ENCODE measurements around the gene PHLDA2. TPM values are rescaled to one million over a fixed set of nuclear protein-coding genes. Genes with fewer than 3 reads are reported as not detected.
A peak's percentile ranks its signal among the peaks of the same experiment; 100 is the strongest.
"Not testable (repeated sequence)": the region's sequence is repeated elsewhere in the genome, so short reads cannot be mapped to it uniquely, and the experiment has no call there.

The PHLDA2 gene
- total and polyA plus RNA-seq, 5 experiments from 2014 or later = 0.69 to 0.83 TPM; not detected in 3

- POLR2A ChIA-PET = no interaction called here
- no peak for ATAC-seq
- H3K36me3 Mint-ChIP-seq = peaks cover 4 to 12% (median 6%) of the 10 kb centered on the region in 3 donors
- H3K27ac Mint-ChIP-seq = peak overlapping the region in 1 of 10 donors; percentile 25
- peaks cover 17 to 26% (median 20%) of the 10 kb centered on the region in 4 donors for H3K4me1 Mint-ChIP-seq
- no peak for DNase-seq
- H3K4me3 Mint-ChIP-seq = no peak overlapping the region
- no peaks in the 10 kb centered on the region for H3K9me3 Mint-ChIP-seq
- peaks cover 0 to 3% (median 0%) of the 10 kb centered on the region in 5 donors for H3K27me3 Mint-ChIP-seq
Measured at GRCh38 chr11:2910401-2910955, 18.7 kb downstream of the PHLDA2 start.

- Mint-ChIP-seq H3K4me1 (peaks cover 14 to 30% (median 21%) of the 10 kb centered on the region in 4 donors), H3K9me3 (no peaks in the 10 kb centered on the region), H3K27ac (no peak overlapping the region), H3K4me3 (no peak overlapping the region), H3K27me3 (peaks cover 0 to 3% (median 0%) of the 10 kb centered on the region in 5 donors), H3K36me3 (peaks cover 5 to 20% (median 11%) of the 10 kb centered on the region in 3 donors)
- no peak for DNase-seq
- ATAC-seq = no peak
- POLR2A ChIA-PET = interaction anchor here (1.0 kb wide), 1 partner anchor 20 kb away, joined by 4 read pairs; the partner anchor contains the start of gene PHLDA2
Measured at GRCh38 chr11:2909133-2909902, 19.9 kb downstream of the PHLDA2 start.

DNA sequence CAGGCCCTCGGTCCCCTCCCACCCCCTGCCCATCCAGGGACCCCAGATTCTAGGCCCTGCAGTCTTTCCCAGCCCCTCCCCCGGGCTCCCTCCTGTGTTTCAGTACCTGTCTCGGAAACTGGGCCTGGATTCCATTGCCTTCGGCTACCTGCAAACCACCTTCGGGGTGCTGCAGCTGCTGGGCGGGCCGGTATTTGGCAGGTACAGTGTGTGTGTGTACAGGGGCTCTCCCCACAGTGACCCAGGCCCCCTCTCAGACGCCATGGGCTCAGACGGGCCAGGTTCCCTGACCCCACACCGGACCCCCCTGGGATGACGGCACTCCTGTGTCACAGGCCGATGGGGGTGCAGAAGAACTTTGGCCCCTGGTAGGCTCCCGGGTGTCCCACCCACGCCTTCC is 21.1 kb downstream of the PHLDA2 start:
- peaks cover 5 to 20% (median 11%) of the 10 kb centered on the region in 3 donors for H3K36me3 Mint-ChIP-seq
- no peak for DNase-seq
- no peak overlapping the region for H3K27ac Mint-ChIP-seq
- POLR2A ChIA-PET = no interaction called here
- H3K9me3 Mint-ChIP-seq = no peaks in the 10 kb centered on the region
- peaks cover 0 to 3% (median 0%) of the 10 kb centered on the region in 5 donors for H3K27me3 Mint-ChIP-seq
- no peak overlapping the region for H3K4me3 Mint-ChIP-seq
- H3K4me1 Mint-ChIP-seq = peaks cover 8 to 28% (median 17%) of the 10 kb centered on the region in 4 donors
- ATAC-seq = no peak

DNA sequence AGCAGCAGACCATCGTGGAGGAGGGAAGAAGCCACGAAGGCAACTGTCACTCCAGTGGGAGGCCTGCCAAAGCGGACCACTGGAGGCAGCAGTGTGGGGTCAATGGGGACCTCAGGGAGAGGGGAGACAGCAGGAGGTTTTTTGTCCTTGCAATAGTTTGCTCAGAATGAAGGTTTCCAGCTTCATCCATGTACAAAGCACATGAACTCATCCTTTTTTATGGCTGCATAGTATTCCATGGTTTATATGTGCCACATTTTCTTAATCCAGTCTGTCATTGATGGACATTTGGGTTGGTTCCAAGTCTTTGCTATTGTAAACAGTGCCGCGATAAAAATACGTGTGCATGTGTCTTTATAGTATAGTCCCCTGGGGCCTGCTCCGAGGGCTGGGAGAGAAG is 23.9 kb downstream of the PHLDA2 start:
- peaks cover 16 to 35% (median 23%) of the 10 kb centered on the region in 4 donors for H3K4me1 Mint-ChIP-seq
- H3K9me3 Mint-ChIP-seq, H3K27ac Mint-ChIP-seq, H3K27me3 Mint-ChIP-seq, DNase-seq, POLR2A ChIA-PET, ATAC-seq, H3K4me3 Mint-ChIP-seq: not testable (repeated sequence)
- peaks cover 5 to 20% (median 11%) of the 10 kb centered on the region in 3 donors for H3K36me3 Mint-ChIP-seq

- no peak for DNase-seq
- H3K27ac Mint-ChIP-seq = peak overlapping the region in 4 of 10 donors; percentile 15 to 59 (median 33)
- peaks cover 5 to 20% (median 11%) of the 10 kb centered on the region in 3 donors for H3K36me3 Mint-ChIP-seq
- POLR2A ChIA-PET = interaction anchor here (0.5 kb wide), 1 partner anchor 22 kb away, joined by 3 read pairs; no protein-coding TSS in a partner anchor
- peak overlapping the region in 4 of 10 donors; percentile 2 to 72 (median 40) for H3K4me3 Mint-ChIP-seq
- no peaks in the 10 kb centered on the region for H3K9me3 Mint-ChIP-seq
- H3K27me3 Mint-ChIP-seq = peaks cover 0 to 3% (median 0%) of the 10 kb centered on the region in 5 donors
- no peak for ATAC-seq
- H3K4me1 Mint-ChIP-seq = peaks cover 20 to 42% (median 31%) of the 10 kb centered on the region in 4 donors
Measured at GRCh38 chr11:2904153-2905052, 24.8 kb downstream of the PHLDA2 start.

DNA sequence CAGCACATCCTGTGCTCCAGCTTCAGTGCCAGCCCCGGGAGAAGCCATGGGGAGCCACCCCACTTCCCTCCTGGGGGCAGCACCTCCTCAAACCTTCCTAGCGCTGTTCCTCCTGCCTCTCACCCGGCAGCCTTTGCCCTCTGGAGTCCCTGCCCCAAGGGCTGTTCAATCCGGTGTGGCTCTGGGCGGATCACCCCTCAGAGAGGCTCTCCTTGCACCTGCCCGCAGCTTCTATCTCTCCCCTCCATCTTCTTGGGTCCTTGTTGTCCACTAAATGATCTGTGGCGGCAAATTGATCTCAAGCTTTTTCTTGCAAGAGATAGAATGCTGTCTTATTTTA is 25.6 kb downstream of the PHLDA2 start:
- peaks cover 26 to 49% (median 38%) of the 10 kb centered on the region in 4 donors for H3K4me1 Mint-ChIP-seq
- H3K27me3 Mint-ChIP-seq = peaks cover 0 to 3% (median 0%) of the 10 kb centered on the region in 5 donors
- H3K36me3 Mint-ChIP-seq = peaks cover 5 to 20% (median 11%) of the 10 kb centered on the region in 3 donors
- H3K9me3 Mint-ChIP-seq = no peaks in the 10 kb centered on the region
- DNase-seq = no peak
- peak overlapping the region in 7 of 10 donors; percentile 15 to 84 (median 59) for H3K27ac Mint-ChIP-seq
- POLR2A ChIA-PET = interaction anchor here (1.1 to 3.3 kb wide), 2 partner anchors 12 to 13 kb away, joined by 3 to 27 read pairs; no protein-coding TSS in a partner anchor
- no peak for ATAC-seq
- H3K4me3 Mint-ChIP-seq = peak overlapping the region; percentile 22 to 81 (median 70)

DNA sequence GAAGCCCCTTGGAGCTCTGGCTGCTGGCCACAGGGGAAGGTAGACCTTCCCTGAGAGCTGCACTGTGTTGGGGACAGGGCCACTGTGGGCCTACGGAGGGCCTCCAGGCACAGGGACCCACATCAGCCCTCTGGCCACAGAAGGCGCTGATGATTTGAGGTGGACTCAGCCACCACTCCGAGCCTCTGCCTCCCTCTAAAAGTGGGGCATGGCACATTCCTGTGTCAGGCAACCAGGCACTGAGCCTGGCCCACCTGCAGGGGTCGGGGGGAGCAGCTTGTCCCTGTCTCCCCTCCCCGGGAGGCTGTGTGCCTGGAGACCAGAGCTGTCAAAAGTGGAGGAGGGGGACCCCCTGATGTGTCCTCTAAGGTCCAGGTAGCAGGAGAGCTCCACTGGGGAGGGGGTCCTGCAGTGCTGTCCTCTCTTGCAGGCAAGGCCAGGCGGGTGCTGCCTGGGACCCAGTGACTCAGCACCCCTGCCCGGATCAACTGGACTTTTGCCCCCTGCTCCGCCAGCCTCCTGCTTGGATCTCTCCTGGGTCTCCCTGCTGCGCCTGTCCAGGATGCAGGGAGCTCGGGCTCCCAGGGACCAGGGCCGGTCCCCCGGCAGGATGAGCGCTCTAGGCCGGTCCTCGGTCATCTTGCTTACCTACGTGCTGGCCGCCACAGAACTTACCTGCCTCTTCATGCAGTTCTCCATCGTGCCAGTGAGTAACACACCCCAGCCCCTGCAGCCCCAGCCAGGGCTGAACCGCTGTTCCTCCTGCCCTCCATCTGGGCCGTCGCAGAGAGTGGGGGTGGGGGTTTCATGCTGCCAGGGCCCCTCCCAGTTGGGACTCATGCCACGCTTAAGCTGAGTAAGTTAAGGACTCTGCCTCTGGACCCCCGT is 26.2 kb downstream of the PHLDA2 start:
- H3K4me1 Mint-ChIP-seq = peaks cover 32 to 56% (median 45%) of the 10 kb centered on the region in 4 donors
- POLR2A ChIA-PET = interaction anchor here (0.7 to 3.3 kb wide), 7 partner anchors 10 to 65 kb away, joined by 3 to 27 read pairs (median 5); partner anchors contain the start of genes CDKN1C and PHLDA2
- peaks cover 0 to 3% (median 0%) of the 10 kb centered on the region in 5 donors for H3K27me3 Mint-ChIP-seq
- H3K36me3 Mint-ChIP-seq = peaks cover 5 to 20% (median 11%) of the 10 kb centered on the region in 3 donors
- ATAC-seq = no peak
- H3K9me3 Mint-ChIP-seq = no peaks in the 10 kb centered on the region
- H3K27ac Mint-ChIP-seq = peak overlapping the region in 8 of 10 donors; percentile 9 to 74 (median 44)
- DNase-seq = no peak
- peak overlapping the region; percentile 61 to 87 (median 72) for H3K4me3 Mint-ChIP-seq

- DNase-seq = peak; percentile 72 to 92 (median 78)
- peak; percentile 80 to 90 for ATAC-seq
- Mint-ChIP-seq H3K27ac (peak overlapping the region; percentile 13 to 91 (median 70)), H3K9me3 (no peaks in the 10 kb centered on the region), H3K4me3 (peak overlapping the region; percentile 44 to 87 (median 73)), H3K27me3 (no peaks in the 10 kb centered on the region), H3K36me3 (peaks cover 5 to 18% (median 11%) of the 10 kb centered on the region in 3 donors), H3K4me1 (peaks cover 35 to 61% (median 49%) of the 10 kb centered on the region in 4 donors)
- POLR2A ChIA-PET = interaction anchor here (0.7 to 3.3 kb wide), 9 partner anchors 10 to 452 kb away, joined by 3 to 27 read pairs (median 4); partner anchors contain the start of genes CDKN1C and PHLDA2
Measured at GRCh38 chr11:2901854-2902783, 27.1 kb downstream of the PHLDA2 start.

DNA sequence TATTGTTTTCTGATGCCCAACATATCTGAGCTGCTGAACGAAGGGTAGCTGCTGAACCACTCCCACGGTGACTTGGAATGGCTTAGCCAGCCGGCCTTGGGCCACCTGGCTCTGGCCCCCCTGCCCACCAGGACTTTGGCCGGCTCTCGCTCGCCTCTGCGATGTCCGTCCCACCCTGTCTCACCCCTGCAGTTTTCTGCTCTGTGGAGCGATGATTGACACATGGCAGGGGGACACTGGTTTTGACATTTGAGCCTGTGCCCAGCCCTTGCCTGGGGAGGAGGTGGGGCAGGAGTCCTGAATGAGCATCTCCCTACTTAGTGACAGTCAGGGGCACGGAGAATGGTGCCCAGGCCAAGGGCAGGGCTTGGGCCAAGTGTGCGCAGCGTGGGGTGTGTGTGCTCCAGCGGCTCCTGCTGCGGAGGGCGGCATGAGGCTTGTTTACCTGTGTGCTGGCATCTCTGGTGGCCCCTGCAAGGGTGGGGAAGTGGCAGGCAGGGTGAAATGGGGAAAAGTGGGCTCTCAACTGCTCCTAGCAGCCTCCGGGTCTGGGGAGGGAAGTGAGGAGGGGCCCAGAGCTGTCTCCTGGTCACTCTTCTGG is 27.9 kb downstream of the PHLDA2 start:
- peak overlapping the region; percentile 60 to 80 (median 71) for H3K4me3 Mint-ChIP-seq
- POLR2A ChIA-PET = interaction anchor here (0.6 to 3.3 kb wide), 5 partner anchors 9 to 938 kb away, joined by 3 to 27 read pairs (median 3); no protein-coding TSS in a partner anchor
- H3K4me1 Mint-ChIP-seq = peaks cover 35 to 61% (median 50%) of the 10 kb centered on the region in 4 donors
- DNase-seq (no peak), ATAC-seq (peak in 1 of 2 donors; percentile 5)
- H3K9me3 Mint-ChIP-seq = no peaks in the 10 kb centered on the region
- H3K27ac Mint-ChIP-seq = peak overlapping the region in 9 of 10 donors; percentile 5 to 91 (median 74)
- H3K27me3 Mint-ChIP-seq = no peaks in the 10 kb centered on the region
- H3K36me3 Mint-ChIP-seq = peaks cover 5 to 16% (median 11%) of the 10 kb centered on the region in 3 donors
